Vagina (tissue), 2 donors: ENCODE data around the gene CHST12.

Experiments
- POLR2AphosphoS5 ChIP-seq, 2 donors: sonication (generic); formaldehyde crosslinking; IDR thresholded peaks; one replicate each; pipeline ENCODE4 v1.9.0; 2017; ENCODE audit warnings: antibody characterized with exemption in 2 of 2, mild to moderate bottlenecking in 2 of 2, low read depth in 1 of 2; ENCODE audit not compliant: insufficient read depth in 1 of 2
- TF ChIP-seq, protein P1 (sequence below), 3 experiments: fragments of 450-650 bp in 2 of 3; fragments of 200-600 bp in 1 of 3; sonication (generic) in 1 of 3; IDR thresholded peaks; one replicate each; pipeline ENCODE4 v1.5.1; 2017 to 2019; ENCODE audit warnings: antibody characterized with exemption in 3 of 3, mild to moderate bottlenecking in 2 of 3, moderate library complexity in 2 of 3

DNA sequence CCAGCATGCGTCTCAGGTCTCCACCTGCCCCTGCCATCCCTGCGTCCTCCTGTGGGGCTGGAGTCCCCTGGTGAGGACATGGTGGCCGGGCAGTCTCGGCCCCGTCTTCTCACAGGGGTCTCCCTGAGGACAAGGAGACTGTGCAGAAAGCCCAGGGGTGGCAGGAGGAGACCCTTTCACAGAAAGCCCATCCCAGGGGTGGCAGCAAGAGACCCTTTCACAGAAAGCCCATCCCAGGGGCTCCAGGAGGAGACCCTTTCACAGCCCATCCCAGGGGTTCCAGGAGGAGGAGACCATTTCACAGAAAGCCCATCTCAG is 14.8 kb upstream of the CHST12 start:
- TF ChIP-seq, protein P1, sequence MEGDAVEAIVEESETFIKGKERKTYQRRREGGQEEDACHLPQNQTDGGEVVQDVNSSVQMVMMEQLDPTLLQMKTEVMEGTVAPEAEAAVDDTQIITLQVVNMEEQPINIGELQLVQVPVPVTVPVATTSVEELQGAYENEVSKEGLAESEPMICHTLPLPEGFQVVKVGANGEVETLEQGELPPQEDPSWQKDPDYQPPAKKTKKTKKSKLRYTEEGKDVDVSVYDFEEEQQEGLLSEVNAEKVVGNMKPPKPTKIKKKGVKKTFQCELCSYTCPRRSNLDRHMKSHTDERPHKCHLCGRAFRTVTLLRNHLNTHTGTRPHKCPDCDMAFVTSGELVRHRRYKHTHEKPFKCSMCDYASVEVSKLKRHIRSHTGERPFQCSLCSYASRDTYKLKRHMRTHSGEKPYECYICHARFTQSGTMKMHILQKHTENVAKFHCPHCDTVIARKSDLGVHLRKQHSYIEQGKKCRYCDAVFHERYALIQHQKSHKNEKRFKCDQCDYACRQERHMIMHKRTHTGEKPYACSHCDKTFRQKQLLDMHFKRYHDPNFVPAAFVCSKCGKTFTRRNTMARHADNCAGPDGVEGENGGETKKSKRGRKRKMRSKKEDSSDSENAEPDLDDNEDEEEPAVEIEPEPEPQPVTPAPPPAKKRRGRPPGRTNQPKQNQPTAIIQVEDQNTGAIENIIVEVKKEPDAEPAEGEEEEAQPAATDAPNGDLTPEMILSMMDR (IDR thresholded peaks at IDR 0.05) = no peak
- TF ChIP-seq POLR2AphosphoS5 (IDR thresholded peaks at IDR 0.05; ENCODE audit: insufficient read depth in 1 of 2, low read depth in 1 of 2) = no peak
